ENCODE measurements around the gene PROSER2.
"Not testable (repeated sequence)": the region's sequence is repeated elsewhere in the genome, so short reads cannot be mapped to it uniquely, and the experiment has no call there.

PROSER2 gene

DNA sequence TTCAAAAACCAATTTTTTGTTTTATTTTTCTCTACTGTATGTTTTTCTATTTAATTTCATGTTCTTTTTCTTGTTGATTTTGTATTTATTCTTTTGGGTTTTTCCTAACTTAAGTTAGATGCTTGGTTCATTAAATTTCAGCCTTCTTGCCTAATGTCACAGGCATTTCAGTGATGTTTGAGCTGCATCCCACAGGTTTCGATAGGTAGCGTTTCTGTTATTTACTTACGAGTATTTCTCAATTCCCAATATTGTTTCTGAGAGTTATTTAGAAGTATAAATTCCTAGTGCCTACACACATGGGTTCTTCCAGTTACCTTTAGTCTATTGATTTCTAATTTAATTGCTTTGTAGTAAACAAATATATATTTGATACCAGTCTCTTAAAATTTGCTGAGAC lies 18.2 kb downstream of the PROSER2 start:
- Mint-ChIP-seq H3K4me1 (peaks cover 7% of the 10 kb centered on the region), H3K4me3 (no peak overlapping the region), H3K9me3 (no peaks in the 10 kb centered on the region), H3K27ac (no peak overlapping the region), H3K36me3 (no peaks in the 10 kb centered on the region)
- DNase-seq (ENCODE audit: low spot score in 2 of 2), result no peak
- no peak for ATAC-seq

- H3K27ac Mint-ChIP-seq, result no peak overlapping the region
Observed at GRCh38 chr10:11842411-11842810, 19.3 kb downstream of the PROSER2 start.

GRCh38 chr10:11845113-11845512 lies 22.0 kb downstream of the PROSER2 start:
- H3K4me1 Mint-ChIP-seq, result no peaks in the 10 kb centered on the region
- no peaks in the 10 kb centered on the region for H3K36me3 Mint-ChIP-seq
- no peak for ATAC-seq
- peak overlapping the region; percentile 32 for H3K27ac Mint-ChIP-seq
- DNase-seq (ENCODE audit: low spot score in 2 of 2), result no peak
- H3K4me3 Mint-ChIP-seq, result no peak overlapping the region
- no peaks in the 10 kb centered on the region for H3K9me3 Mint-ChIP-seq

More at GRCh38 chr10:11842411-11842810, 19.3 kb downstream of the PROSER2 start:
- ATAC-seq, result no peak
- Mint-ChIP-seq H3K9me3 (no peaks in the 10 kb centered on the region), H3K36me3 (no peaks in the 10 kb centered on the region), H3K4me3 (no peak overlapping the region), H3K4me1 (peaks cover 7% of the 10 kb centered on the region)
- DNase-seq (ENCODE audit: low spot score in 2 of 2), result no peak

GRCh38 chr10:11846542-11846941 lies 23.4 kb downstream of the PROSER2 start:
- H3K27ac Mint-ChIP-seq, result no peak overlapping the region
- H3K36me3 Mint-ChIP-seq, result no peaks in the 10 kb centered on the region
- no peak for DNase-seq (ENCODE audit: low spot score in 2 of 2)
- H3K4me3 Mint-ChIP-seq, result no peak overlapping the region
- H3K4me1 Mint-ChIP-seq, result no peaks in the 10 kb centered on the region
- no peak for ATAC-seq
- H3K9me3 Mint-ChIP-seq, result no peaks in the 10 kb centered on the region

DNA sequence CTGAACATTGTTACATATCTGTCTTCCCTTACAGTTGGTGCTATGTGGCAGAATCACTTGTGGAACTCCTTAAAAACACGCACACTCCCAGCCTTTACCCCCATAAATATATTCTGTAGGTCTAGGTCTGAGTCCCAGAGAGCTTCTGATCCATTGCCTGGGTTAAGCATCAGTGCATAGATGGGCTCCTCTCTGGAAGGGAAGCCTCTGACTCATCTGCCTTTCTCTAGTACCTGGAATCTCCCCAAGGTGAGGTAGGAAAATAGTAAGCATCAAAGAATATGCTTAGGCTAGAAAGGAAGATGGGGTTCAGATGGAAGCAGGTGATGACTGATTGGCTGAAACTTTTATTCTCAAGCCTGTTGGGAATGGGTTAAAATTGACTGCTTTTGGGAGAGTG lies 26.1 kb downstream of the PROSER2 start:
- Mint-ChIP-seq H3K4me3 (no peak overlapping the region), H3K4me1 (no peaks in the 10 kb centered on the region), H3K9me3 (no peaks in the 10 kb centered on the region), H3K36me3 (no peaks in the 10 kb centered on the region), H3K27ac (no peak overlapping the region)
- DNase-seq (ENCODE audit: low spot score in 2 of 2) (no peak), ATAC-seq (no peak)

- H3K27ac Mint-ChIP-seq, result no peak overlapping the region
- ATAC-seq (no peak), DNase-seq (ENCODE audit: low spot score in 2 of 2) (no peak)
- no peaks in the 10 kb centered on the region for H3K4me1 Mint-ChIP-seq
- H3K4me3 Mint-ChIP-seq, result no peak overlapping the region
- H3K36me3 Mint-ChIP-seq, result no peaks in the 10 kb centered on the region
- H3K9me3 Mint-ChIP-seq, result no peaks in the 10 kb centered on the region
Observed at GRCh38 chr10:11849911-11850310, 26.8 kb downstream of the PROSER2 start.

DNA sequence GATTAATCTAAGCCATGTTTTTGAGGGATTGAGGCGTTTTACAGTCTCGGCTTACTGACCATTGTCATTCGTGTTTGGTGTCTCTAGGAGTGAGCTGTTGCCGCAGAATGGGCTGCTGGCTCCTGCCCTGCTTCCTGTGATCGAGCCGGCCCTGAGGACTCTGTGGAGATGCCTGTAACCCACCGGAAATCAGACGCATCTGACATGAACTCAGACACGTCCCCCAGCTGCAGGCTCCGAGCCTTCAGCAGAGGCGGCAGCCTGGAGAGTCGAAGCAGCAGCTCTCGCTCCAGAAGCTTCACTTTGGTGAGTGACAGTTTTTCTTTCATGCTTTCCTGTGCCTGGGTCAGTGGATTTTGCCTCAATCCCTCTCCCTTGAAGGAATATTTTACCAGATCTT lies 28.8 kb downstream of the PROSER2 start:
- H3K9me3 Mint-ChIP-seq, result no peaks in the 10 kb centered on the region
- no peak for ATAC-seq

GRCh38 chr10:11852637-11853036 lies 29.5 kb downstream of the PROSER2 start:
- not testable (repeated sequence) for H3K27ac Mint-ChIP-seq; H3K4me3 Mint-ChIP-seq; H3K36me3 Mint-ChIP-seq; DNase-seq (ENCODE audit: low spot score in 2 of 2); ATAC-seq; H3K4me1 Mint-ChIP-seq; H3K9me3 Mint-ChIP-seq

More for the DNA sequence above, 28.8 kb downstream of the PROSER2 start:
- Mint-ChIP-seq H3K27ac (no peak overlapping the region), H3K4me1 (no peaks in the 10 kb centered on the region), H3K4me3 (no peak overlapping the region), H3K36me3 (no peaks in the 10 kb centered on the region)
- no peak for DNase-seq (ENCODE audit: low spot score in 2 of 2)

- Mint-ChIP-seq H3K36me3 (no peaks in the 10 kb centered on the region), H3K4me3 (no peak overlapping the region), H3K9me3 (no peaks in the 10 kb centered on the region), H3K4me1 (no peaks in the 10 kb centered on the region), H3K27ac (no peak overlapping the region)
- DNase-seq (ENCODE audit: low spot score in 2 of 2) (no peak), ATAC-seq (no peak)
Observed at GRCh38 chr10:11853468-11853867, 30.3 kb downstream of the PROSER2 start.

DNA sequence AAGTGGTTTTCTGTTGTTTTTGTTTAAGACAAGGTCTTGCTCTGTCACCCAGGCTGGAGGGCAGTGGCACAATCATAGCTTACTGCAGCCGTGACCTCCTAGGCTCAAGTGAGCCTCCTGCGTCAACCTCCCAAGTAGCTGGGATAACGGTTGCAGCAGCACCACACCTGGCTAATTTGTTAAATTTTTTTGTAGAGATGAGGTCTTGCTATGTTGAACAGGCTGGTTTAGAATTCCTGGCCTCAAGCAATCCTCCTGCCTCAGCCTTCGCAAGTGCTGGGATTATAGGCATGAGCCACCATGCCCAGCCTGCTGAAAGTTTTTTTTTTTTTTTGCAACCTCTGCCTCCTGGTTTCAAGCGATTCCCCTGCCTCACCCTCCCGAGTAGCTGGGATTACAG lies 31.1 kb downstream of the PROSER2 start:
- no peaks in the 10 kb centered on the region for H3K36me3 Mint-ChIP-seq
- ATAC-seq (no peak), DNase-seq (ENCODE audit: low spot score in 2 of 2) (no peak)
- no peak overlapping the region for H3K27ac Mint-ChIP-seq
- no peak overlapping the region for H3K4me3 Mint-ChIP-seq
- no peaks in the 10 kb centered on the region for H3K9me3 Mint-ChIP-seq
- H3K4me1 Mint-ChIP-seq, result no peaks in the 10 kb centered on the region

DNA sequence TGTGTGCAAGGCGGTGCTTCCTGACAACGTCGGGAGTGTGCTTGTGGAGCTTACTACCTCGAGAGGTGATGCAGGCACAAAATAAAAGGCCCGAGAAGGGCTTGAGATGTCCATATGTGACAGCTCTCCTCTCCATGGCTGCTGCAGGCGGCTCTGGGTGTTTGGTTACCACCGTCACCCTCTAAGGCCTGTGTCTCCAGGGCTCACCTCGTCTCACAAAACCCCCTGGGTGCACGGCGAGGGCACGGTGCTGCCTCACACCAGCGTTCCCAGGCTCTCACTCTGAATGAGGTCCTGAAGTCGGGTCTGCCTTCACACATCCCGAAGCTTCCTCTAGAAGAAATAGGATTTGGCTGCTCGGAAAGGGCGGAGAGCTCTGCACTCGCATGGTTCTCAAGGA lies 32.9 kb downstream of the PROSER2 start:
- Mint-ChIP-seq H3K4me3 (no peak overlapping the region), H3K4me1 (peaks cover 3% of the 10 kb centered on the region), H3K36me3 (no peaks in the 10 kb centered on the region), H3K27ac (no peak overlapping the region), H3K9me3 (no peaks in the 10 kb centered on the region)
- ATAC-seq (no peak), DNase-seq (ENCODE audit: low spot score in 2 of 2) (no peak)

GRCh38 chr10:11856678-11857077 lies 33.5 kb downstream of the PROSER2 start:
- ATAC-seq (no peak), DNase-seq (ENCODE audit: low spot score in 2 of 2) (no peak)
- Mint-ChIP-seq H3K4me3 (no peak overlapping the region), H3K36me3 (no peaks in the 10 kb centered on the region), H3K27ac (no peak overlapping the region), H3K9me3 (no peaks in the 10 kb centered on the region), H3K4me1 (peaks cover 9% of the 10 kb centered on the region)

GRCh38 chr10:11858093-11858492 lies 34.9 kb downstream of the PROSER2 start:
- peaks cover 20% of the 10 kb centered on the region for H3K4me1 Mint-ChIP-seq
- no peaks in the 10 kb centered on the region for H3K9me3 Mint-ChIP-seq
- no peak for ATAC-seq
- DNase-seq (ENCODE audit: low spot score in 2 of 2), result no peak
- H3K36me3 Mint-ChIP-seq, result no peaks in the 10 kb centered on the region
- H3K27ac Mint-ChIP-seq, result no peak overlapping the region
- H3K4me3 Mint-ChIP-seq, result no peak overlapping the region

GRCh38 chr10:11861341-11861740 lies 38.2 kb downstream of the PROSER2 start:
- DNase-seq (ENCODE audit: low spot score in 2 of 2) (no peak), ATAC-seq (peak; percentile 62)
- peaks cover 35% of the 10 kb centered on the region for H3K4me1 Mint-ChIP-seq
- H3K36me3 Mint-ChIP-seq, result no peaks in the 10 kb centered on the region
- no peaks in the 10 kb centered on the region for H3K9me3 Mint-ChIP-seq
- H3K4me3 Mint-ChIP-seq, result peak overlapping the region; percentile 1
- H3K27ac Mint-ChIP-seq, result no peak overlapping the region

- Mint-ChIP-seq H3K27ac (no peak overlapping the region), H3K9me3 (no peaks in the 10 kb centered on the region), H3K4me1 (peaks cover 35% of the 10 kb centered on the region), H3K4me3 (peak overlapping the region; percentile 1), H3K36me3 (no peaks in the 10 kb centered on the region)
- no peak for ATAC-seq
- DNase-seq (ENCODE audit: low spot score in 2 of 2), result no peak
Observed at GRCh38 chr10:11861811-11862428, 38.8 kb downstream of the PROSER2 start.

DNA sequence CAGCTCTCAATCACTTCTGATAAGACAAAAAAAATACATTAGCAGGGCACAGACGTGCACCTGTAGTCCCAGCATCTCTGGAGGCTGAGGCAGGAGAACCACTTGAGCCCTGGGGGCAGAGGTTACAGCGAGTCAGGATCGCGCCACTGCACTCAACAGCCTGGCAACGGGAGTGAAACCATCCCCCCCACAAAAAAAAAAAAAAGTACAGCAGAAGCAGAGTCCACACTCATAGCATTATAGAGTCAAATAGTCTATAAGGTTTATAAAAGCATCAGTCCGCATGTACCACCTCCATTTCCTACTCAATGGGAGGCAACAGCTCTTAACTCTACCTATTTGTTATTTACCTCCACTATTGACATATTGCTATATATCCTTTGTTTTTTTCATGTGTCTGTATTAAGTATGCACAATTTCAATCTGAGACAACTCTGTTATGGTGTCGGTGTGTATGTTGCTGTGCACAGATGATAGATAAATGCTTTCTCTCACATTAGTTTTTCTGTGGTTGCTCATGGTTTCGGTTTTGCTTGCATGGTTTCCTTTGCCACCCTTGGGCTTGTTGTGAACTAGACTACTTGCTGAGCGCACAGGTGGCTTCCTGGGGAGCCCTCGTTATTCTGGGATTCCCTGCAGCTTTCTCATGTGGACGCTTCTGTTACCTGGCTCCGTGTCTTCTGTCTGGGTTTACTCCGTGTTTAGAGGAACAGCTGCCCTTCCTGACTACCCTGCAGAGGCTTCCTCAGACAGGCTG lies 40.4 kb downstream of the PROSER2 start:
- Mint-ChIP-seq H3K9me3 (no peaks in the 10 kb centered on the region), H3K4me3 (peak overlapping the region; percentile 21), H3K27ac (no peak overlapping the region), H3K4me1 (peaks cover 35% of the 10 kb centered on the region), H3K36me3 (no peaks in the 10 kb centered on the region)
- peak; percentile 96 for ATAC-seq
- DNase-seq (ENCODE audit: low spot score in 2 of 2), result peak; percentile 26 to 80
